Mesenchymal stem cell (in vitro differentiated cells and primary cell): ENCODE data around the gene ANKHD1.
"Not testable (repeated sequence)": the region's sequence is repeated elsewhere in the genome, so short reads cannot be mapped to it uniquely, and the experiment has no call there.

Experiments used
- DNase-seq: peaks from one replicate; pipeline ENCODE4 v3.0.0-alpha.2; 2013
- H2AFZ ChIP-seq: one replicate; pipeline ENCODE4 v1.6.1; 2013; ENCODE audit warnings: low read depth, mild to moderate bottlenecking, control low read depth, inconsistent platforms, low read length, moderate library complexity
- H2AK5ac ChIP-seq: 2 replicates; pipeline ENCODE4 v1.6.1; 2013; ENCODE audit warnings: low read length, moderate library complexity, mild to moderate bottlenecking, inconsistent platforms; ENCODE audit not compliant: severe bottlenecking
- H2BK120ac ChIP-seq: one replicate; pipeline ENCODE4 v1.6.1; 2013; ENCODE audit warnings: low read depth, mild to moderate bottlenecking, inconsistent platforms, low read length, moderate library complexity
- H2BK12ac ChIP-seq, 2 experiments: one replicate each; pipeline ENCODE4 v1.6.1; 2013; ENCODE audit warnings: inconsistent platforms in 2 of 2, low read length in 2 of 2, mild to moderate bottlenecking in 2 of 2, moderate library complexity in 2 of 2, control low read depth in 1 of 2
- H2BK15ac ChIP-seq: one replicate; pipeline ENCODE4 v1.6.1; 2013; ENCODE audit warnings: mild to moderate bottlenecking, low read depth, inconsistent platforms; ENCODE audit not compliant: poor library complexity, severe bottlenecking
- H2BK5ac ChIP-seq: 2 replicates; pipeline ENCODE4 v1.6.1; 2013; ENCODE audit warnings: low read depth, mild to moderate bottlenecking, low read length, control low read depth, inconsistent platforms; ENCODE audit not compliant: poor library complexity, severe bottlenecking
- H3K14ac ChIP-seq, 2 experiments: one replicate each; pipeline ENCODE4 v1.6.1; 2013; ENCODE audit warnings: inconsistent platforms in 2 of 2, low read length in 2 of 2, control low read depth in 1 of 2, mild to moderate bottlenecking in 1 of 2, moderate library complexity in 1 of 2
- H3K18ac ChIP-seq, 2 experiments: one replicate each; pipeline ENCODE4 v1.6.1; 2013; ENCODE audit warnings: inconsistent platforms in 2 of 2, low read length in 2 of 2, control low read depth in 1 of 2, low read depth in 1 of 2, mild to moderate bottlenecking in 1 of 2
- H3K23ac ChIP-seq, 2 experiments: one replicate each; pipeline ENCODE4 v1.6.1; 2013; ENCODE audit warnings: inconsistent platforms in 2 of 2, low read length in 2 of 2, mild to moderate bottlenecking in 2 of 2, moderate library complexity in 2 of 2, control low read depth in 1 of 2
- H3K27ac ChIP-seq: 2 replicates; pipeline ENCODE4 v1.5.1; 2013; ENCODE audit warnings: mild to moderate bottlenecking, moderate library complexity, low read length, control low read depth, inconsistent platforms; ENCODE audit not compliant: poor library complexity, severe bottlenecking
- H3K27me3 ChIP-seq, 2 experiments: 2 replicates each; pipeline versions ENCODE4 v1.6.1 to v1.7.0; 2013; ENCODE audit warnings: low read length in 2 of 2, mild to moderate bottlenecking in 2 of 2, moderate library complexity in 2 of 2, control low read depth in 1 of 2, inconsistent platforms in 1 of 2; ENCODE audit not compliant: control insufficient read depth in 1 of 2, insufficient read depth in 1 of 2
- H3K36me3 ChIP-seq, 2 experiments: 2 replicates each; pipeline versions ENCODE4 v1.6.1 to v1.7.0; 2013; ENCODE audit warnings: low read length in 2 of 2, control low read depth in 1 of 2, inconsistent platforms in 1 of 2, low read depth in 1 of 2, mild to moderate bottlenecking in 1 of 2; ENCODE audit not compliant: insufficient read depth in 2 of 2, control insufficient read depth in 1 of 2
- H3K4ac ChIP-seq, 2 experiments: one replicate each; pipeline ENCODE4 v1.6.1; 2013; ENCODE audit warnings: inconsistent platforms in 2 of 2, low read length in 2 of 2, mild to moderate bottlenecking in 2 of 2, moderate library complexity in 2 of 2, control low read depth in 1 of 2, low read depth in 1 of 2
- H3K4me1 ChIP-seq: 2 replicates; pipeline ENCODE4 v1.6.1; 2013; ENCODE audit warnings: low read depth, low read length, control low read depth; ENCODE audit not compliant: control insufficient read depth, insufficient read depth
- H3K4me2 ChIP-seq: 2 replicates; pipeline ENCODE4 v1.6.1; 2013; ENCODE audit warnings: low read length, mild to moderate bottlenecking, inconsistent platforms; ENCODE audit not compliant: poor library complexity, severe bottlenecking
- H3K4me3 ChIP-seq, 2 experiments: 2 replicates each; pipeline versions ENCODE4 v1.5.1 to v1.7.0; 2013; ENCODE audit warnings: low read length in 2 of 2, mild to moderate bottlenecking in 2 of 2, control low read depth in 1 of 2, low read depth in 1 of 2; ENCODE audit not compliant: insufficient read depth in 1 of 2
- H3K79me1 ChIP-seq: replicated peaks from 2 replicates; pipeline ENCODE4 v1.6.1; 2013; ENCODE audit warnings: mild to moderate bottlenecking, control low read depth, low read length, inconsistent platforms; ENCODE audit not compliant: poor library complexity, severe bottlenecking
- H3K9ac ChIP-seq: 2 replicates; pipeline ENCODE4 v1.7.0; 2013; ENCODE audit warnings: mild to moderate bottlenecking, low read length, moderate library complexity
- H3K9me3 ChIP-seq: 2 replicates; pipeline ENCODE4 v1.7.0; 2013; ENCODE audit warnings: mild to moderate bottlenecking, low read length; ENCODE audit not compliant: control insufficient read depth
- H4K8ac ChIP-seq: one replicate; pipeline ENCODE4 v1.6.1; 2013; ENCODE audit warnings: inconsistent platforms, mild to moderate bottlenecking, low read length, moderate library complexity
- H4K91ac ChIP-seq: one replicate; pipeline ENCODE4 v1.6.1; 2013; ENCODE audit warnings: mild to moderate bottlenecking, low read length, inconsistent platforms
- WGBS: methylation state at CpG from one replicate; pipeline ENCODE4 v1.1.7; 2013; ENCODE audit warnings: mixed read lengths; 5-methylcytosine and 5-hydroxymethylcytosine counted together

ANKHD1 gene

DNA sequence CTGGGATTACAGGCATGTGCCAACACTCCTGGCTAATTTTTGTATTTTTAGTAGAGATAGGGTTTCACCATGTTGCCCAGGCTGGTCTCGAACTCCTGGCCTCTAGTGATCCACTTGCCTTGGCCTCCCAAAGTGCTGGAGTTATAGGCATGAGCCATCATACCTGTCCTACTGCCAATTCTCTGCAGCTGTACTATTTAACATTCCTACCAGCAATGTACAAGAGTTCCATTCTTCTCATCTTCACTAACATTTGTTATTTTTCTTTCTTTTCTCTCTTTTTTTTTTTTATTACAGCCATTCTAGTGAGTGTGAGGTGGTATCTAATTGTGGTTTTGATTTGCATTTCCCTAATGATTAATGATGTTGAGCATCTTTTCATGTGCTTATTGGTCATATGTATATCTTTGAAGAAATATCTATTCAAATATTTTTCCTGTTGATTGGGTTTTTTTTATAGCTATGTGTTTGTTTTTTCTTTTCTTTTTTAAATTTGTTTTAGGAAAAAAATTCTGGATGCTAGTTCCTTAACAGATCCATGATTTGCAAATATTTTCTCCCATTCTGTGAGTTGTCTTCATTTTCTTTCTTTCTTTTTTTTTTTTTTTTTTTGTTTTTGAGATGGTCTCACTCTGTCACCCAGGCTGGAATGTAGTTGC, 17.4 kb downstream of the ANKHD1 start:
- Histone ChIP-seq H3K4me2 (no peak overlapping the region), H3K18ac (no peak overlapping the region), H3K14ac (no peak overlapping the region), H3K9me3 (no peaks in the 10 kb centered on the region), H2BK120ac (no peak overlapping the region), H3K27ac (no peak overlapping the region), H3K27me3 (no peaks in the 10 kb centered on the region), H2BK12ac (no peak overlapping the region), H3K23ac (no peak overlapping the region), H2AK5ac (no peak overlapping the region), H4K91ac (no peak overlapping the region), H4K8ac (no peak overlapping the region), H3K4ac (no peak overlapping the region), H3K36me3 (no peaks in the 10 kb centered on the region), H2BK5ac (no peak overlapping the region), H2BK15ac (no peak overlapping the region), H3K9ac (no peak overlapping the region), H2AFZ (no peak overlapping the region), H3K79me1 (peaks cover 5% of the 10 kb centered on the region), H3K4me1 (peaks cover 3% of the 10 kb centered on the region), H3K4me3 (no peak overlapping the region)
- 100% methylated on average over 1 of the region's 1 CpG for WGBS
- no peak for DNase-seq

DNA sequence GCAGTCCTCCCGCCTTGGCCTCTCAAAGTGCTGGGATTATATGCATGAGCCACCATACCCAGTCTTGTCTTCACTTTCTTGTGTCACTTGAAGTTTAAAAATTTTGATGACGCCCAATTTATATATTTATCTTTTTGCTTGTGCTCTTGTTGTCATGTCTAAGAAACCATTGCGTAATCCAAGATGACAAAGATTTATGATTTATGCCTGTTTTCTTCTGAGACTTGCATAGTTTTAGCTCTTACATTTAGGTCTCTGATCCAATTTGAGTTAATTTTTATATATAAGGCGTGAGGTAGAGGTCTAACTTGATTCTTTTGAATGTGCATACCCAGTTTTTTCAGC, 18.6 kb downstream of the ANKHD1 start:
- Histone ChIP-seq H3K9ac (no peak overlapping the region), H3K4me3 (no peak overlapping the region), H4K91ac (no peak overlapping the region), H3K18ac (no peak overlapping the region), H3K27ac (no peak overlapping the region), H3K4me1 (peaks cover 3% of the 10 kb centered on the region), H2BK15ac (no peak overlapping the region), H2BK5ac (no peak overlapping the region), H3K9me3 (no peaks in the 10 kb centered on the region), H4K8ac (no peak overlapping the region), H2AFZ (no peak overlapping the region), H3K36me3 (no peaks in the 10 kb centered on the region), H2BK12ac (no peak overlapping the region), H2AK5ac (no peak overlapping the region), H3K79me1 (peaks cover 5% of the 10 kb centered on the region), H3K14ac (no peak overlapping the region), H3K23ac (no peak overlapping the region), H2BK120ac (no peak overlapping the region), H3K27me3 (no peaks in the 10 kb centered on the region), H3K4ac (no peak overlapping the region), H3K4me2 (no peak overlapping the region)
- DNase-seq = no peak
- 99% methylated on average over 3 of the region's 4 CpGs for WGBS

DNA sequence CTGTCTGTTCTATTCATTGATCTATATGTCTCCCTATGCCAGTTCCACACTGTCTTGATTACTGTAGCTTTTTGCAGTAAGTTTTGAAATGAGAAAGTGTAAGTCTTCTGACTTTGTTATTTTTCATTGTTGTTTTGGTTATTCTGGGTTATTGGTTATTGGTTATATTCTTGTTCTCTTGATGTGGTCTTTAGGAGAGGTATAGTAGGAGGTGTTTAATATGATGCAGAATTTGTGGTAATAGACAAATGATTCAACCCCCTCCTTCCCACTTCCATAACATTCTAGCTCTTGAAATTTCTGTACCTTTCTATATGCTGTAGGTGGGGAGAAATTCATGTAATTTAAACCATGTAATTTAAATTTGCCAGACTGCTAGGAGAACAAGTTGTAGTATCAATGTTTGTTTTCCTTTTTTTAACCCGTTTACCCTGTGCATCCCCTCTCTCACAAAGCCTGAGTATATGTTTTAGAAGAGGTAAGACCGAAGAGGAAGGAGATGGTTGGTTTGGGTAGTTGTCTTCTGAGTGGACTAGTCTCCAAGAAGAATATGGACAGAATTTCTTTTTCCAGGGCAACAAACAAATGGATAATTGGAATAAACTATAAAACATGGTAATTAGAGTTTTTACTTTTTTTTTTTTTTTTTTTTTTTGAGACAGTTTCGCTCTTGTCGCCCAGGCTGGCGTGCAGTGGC, 19.2 kb downstream of the ANKHD1 start:
- Histone ChIP-seq H3K4ac (no peak overlapping the region), H2AK5ac (no peak overlapping the region), H3K14ac (no peak overlapping the region), H3K4me2 (no peak overlapping the region), H3K9ac (no peak overlapping the region), H4K8ac (no peak overlapping the region), H2BK12ac (no peak overlapping the region), H2AFZ (no peak overlapping the region), H3K27ac (no peak overlapping the region), H3K4me3 (no peak overlapping the region), H2BK120ac (no peak overlapping the region), H2BK15ac (no peak overlapping the region), H3K18ac (no peak overlapping the region), H3K79me1 (peaks cover 6% of the 10 kb centered on the region), H3K36me3 (no peaks in the 10 kb centered on the region), H3K9me3 (no peaks in the 10 kb centered on the region), H2BK5ac (no peak overlapping the region), H3K27me3 (no peaks in the 10 kb centered on the region), H3K23ac (no peak overlapping the region), H4K91ac (no peak overlapping the region), H3K4me1 (peaks cover 3% of the 10 kb centered on the region)
- WGBS = 94% methylated on average over 3 of the region's 5 CpGs
- DNase-seq = no peak

DNA sequence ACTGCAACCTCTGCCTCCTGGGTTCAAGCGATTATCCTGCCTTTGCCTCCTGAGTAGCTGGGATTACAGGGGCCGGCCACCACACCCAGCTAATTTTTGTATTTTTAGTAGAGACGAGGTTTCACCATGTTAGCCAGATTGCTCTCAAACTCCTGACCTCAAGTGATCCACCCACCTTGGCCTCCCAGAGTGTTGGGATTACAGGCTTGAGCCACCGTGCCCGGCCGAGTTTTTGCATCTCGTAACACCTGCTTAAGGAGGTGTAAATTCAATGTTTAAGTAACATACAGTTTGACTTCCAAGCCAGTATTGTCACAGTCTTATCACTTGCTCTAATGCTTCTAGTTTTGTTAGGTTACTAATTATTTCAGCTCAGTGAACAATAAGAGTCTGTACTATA, 19.7 kb downstream of the ANKHD1 start:
- H3K23ac ChIP-seq, H3K27me3 ChIP-seq, H3K27ac ChIP-seq, H3K4me2 ChIP-seq, H2BK5ac ChIP-seq, H3K4ac ChIP-seq, H3K36me3 ChIP-seq, H2BK120ac ChIP-seq, H3K18ac ChIP-seq, H2AK5ac ChIP-seq, H2AFZ ChIP-seq, H3K4me3 ChIP-seq, H4K8ac ChIP-seq, DNase-seq, H4K91ac ChIP-seq, H3K9ac ChIP-seq, H3K79me1 ChIP-seq, H3K14ac ChIP-seq, H3K9me3 ChIP-seq, H2BK15ac ChIP-seq, H2BK12ac ChIP-seq, H3K4me1 ChIP-seq: not testable (repeated sequence)
- 76% methylated on average over 7 of the region's 7 CpGs for WGBS
